MCF 10A (cell line): Measurements from ENCODE around the gene NECAB3. TPM values are rescaled to one million over a fixed set of nuclear protein-coding genes. Genes with fewer than 3 reads are reported as not detected.

Experiments
- BruUV-seq: library from RNA; stranded (reverse); fragments of 400-500 nt; replicated peaks from 2 replicates; lab custom pipeline; 2021; lab: Mats Ljungman, UMichigan
- CTCF ChIA-PET: fragments of 300-600 bp; sonication (Branson Sonifier 250); formaldehyde crosslinking; extraction: SDS; loops from one replicate; lab custom pipeline; 2021; ENCODE audit warnings: antibody characterized with exemption, inconsistent platforms; lab: Yijun Ruan, JAX
- POLR2A ChIA-PET: fragments of 300-600, 350-650 bp; sonication (Branson Sonifier 250); formaldehyde crosslinking; extraction: SDS; loops from one replicate; lab custom pipeline; 2020; ENCODE audit warnings: antibody characterized with exemption, inconsistent platforms; lab: Yijun Ruan, JAX
- DNase-seq: peaks from one replicate; pipeline ENCODE4 v3.0.0-alpha.2; 2018; ENCODE audit not compliant: unreplicated experiment
- H3K27ac Mint-ChIP-seq: one replicate; pipeline ENCODE4 v1.8.0; 2022; ENCODE audit warnings: mild to moderate bottlenecking, low read depth, mixed read lengths; ENCODE audit not compliant: unreplicated experiment
- H3K27me3 Mint-ChIP-seq: one replicate; pipeline ENCODE4 v1.8.0; 2022; ENCODE audit warnings: mixed read lengths; ENCODE audit not compliant: insufficient read depth, unreplicated experiment
- H3K36me3 Mint-ChIP-seq: one replicate; pipeline ENCODE4 v1.8.0; 2022; ENCODE audit warnings: mild to moderate bottlenecking, moderate library complexity, mixed read lengths; ENCODE audit not compliant: insufficient read depth, unreplicated experiment
- H3K4me1 Mint-ChIP-seq: one replicate; pipeline ENCODE4 v1.8.0; 2022; ENCODE audit warnings: mixed read lengths; ENCODE audit not compliant: insufficient read depth, unreplicated experiment
- H3K4me3 Mint-ChIP-seq: one replicate; pipeline ENCODE4 v1.8.0; 2022; ENCODE audit warnings: mild to moderate bottlenecking, moderate library complexity, mixed read lengths; ENCODE audit not compliant: unreplicated experiment
- H3K9me3 Mint-ChIP-seq: one replicate; pipeline ENCODE4 v1.8.0; 2022; ENCODE audit warnings: mixed read lengths; ENCODE audit not compliant: unreplicated experiment
- CTCF ChIP-seq: fragments of 200-600 bp; IDR thresholded peaks from one replicate; pipeline ENCODE4 v1.8.0; 2022; ENCODE audit warnings: antibody characterized with exemption, mild to moderate bottlenecking; ENCODE audit not compliant: unreplicated experiment
- intact Hi-C: fragments of 100-400 bp; cut with micrococcal nuclease; formaldehyde crosslinking; loops from 2 replicates; pipeline ENCODE4 v1.14.1; 2022
- total RNA-seq: library from RNA; stranded (reverse); gene quantifications from 2 replicates; pipeline ENCODE4 v1.2.3, GENCODE V29; 2022

Gene NECAB3
- total RNA-seq, 1 experiment from 2014 or later: 15.1 TPM

- H3K27me3 Mint-ChIP-seq: no peaks in the 10 kb centered on the region
- H3K27ac Mint-ChIP-seq: no peak overlapping the region
- CTCF ChIA-PET: interaction anchor here (0.5 to 7.2 kb wide), 4 partner anchors 12 to 449 kb away, joined by 3 to 53 read pairs (median 4); partner anchors contain the start of gene ACTL10
- H3K9me3 Mint-ChIP-seq: no peaks in the 10 kb centered on the region
- H3K4me1 Mint-ChIP-seq: peaks cover 7% of the 10 kb centered on the region
- no peak for TF ChIP-seq CTCF
- POLR2A ChIA-PET: interaction anchor here (0.8 kb wide), 1 partner anchor 14 kb away, joined by 4 read pairs; the partner anchor contains the start of gene ACTL10
- intact Hi-C loops: loop anchor here (10.0 kb wide), 1 partner anchor 134 kb away; the partner anchor contains the start of gene CHMP4B
- peaks cover 4% of the 10 kb centered on the region for H3K36me3 Mint-ChIP-seq
- BruUV-seq: no TSS peak
- no peak for DNase-seq
- H3K4me3 Mint-ChIP-seq: no peak overlapping the region
Measured at GRCh38 chr20:33680686-33681085, 6.5 kb upstream of the NECAB3 start.

- H3K27me3 Mint-ChIP-seq: no peaks in the 10 kb centered on the region
- ChIA-PET POLR2A (interaction anchor here (0.7 to 1.2 kb wide), 4 partner anchors 12 to 40 kb away, joined by 3 to 6 read pairs (median 4); partner anchors contain the start of genes ACTL10 and PXMP4), CTCF (interaction anchor here (0.5 to 7.2 kb wide), 5 partner anchors 12 to 450 kb away, joined by 3 to 53 read pairs (median 4); partner anchors contain the start of gene ACTL10)
- TF ChIP-seq CTCF: no peak
- no peak overlapping the region for H3K4me3 Mint-ChIP-seq
- no peaks in the 10 kb centered on the region for H3K9me3 Mint-ChIP-seq
- peaks cover 7% of the 10 kb centered on the region for H3K4me1 Mint-ChIP-seq
- no peak for DNase-seq
- peaks cover 1% of the 10 kb centered on the region for H3K36me3 Mint-ChIP-seq
- no peak overlapping the region for H3K27ac Mint-ChIP-seq
- BruUV-seq: no TSS peak
- intact Hi-C loops: loop anchor here (10.0 kb wide), 1 partner anchor 135 kb away; the partner anchor contains the start of gene CHMP4B
Measured at GRCh38 chr20:33679758-33680485, 5.7 kb upstream of the NECAB3 start.

- Mint-ChIP-seq H3K4me3 (no peak overlapping the region), H3K36me3 (no peaks in the 10 kb centered on the region), H3K27ac (no peak overlapping the region), H3K4me1 (peaks cover 14% of the 10 kb centered on the region), H3K27me3 (no peaks in the 10 kb centered on the region), H3K9me3 (no peaks in the 10 kb centered on the region)
- no peak for DNase-seq
- ChIA-PET CTCF (interaction anchor here (0.6 to 3.7 kb wide), 3 partner anchors 10 to 114 kb away, joined by 3 to 19 read pairs (median 6); partner anchors contain the start of gene ACTL10), POLR2A (interaction anchor here (0.6 to 1.3 kb wide), 3 partner anchors 12 to 1968 kb away, joined by 3 to 4 read pairs (median 3); partner anchors contain the start of gene ACTL10)
- TF ChIP-seq CTCF: no peak
- no TSS peak for BruUV-seq
- intact Hi-C loops: no loop called here
Measured at GRCh38 chr20:33677991-33678702, 3.9 kb upstream of the NECAB3 start.
